ENCODE measurements around the gene NDC1. TPM values are rescaled to one million over a fixed set of nuclear protein-coding genes. Genes with fewer than 3 reads are reported as not detected.

The NDC1 gene
- total RNA-seq, 1 donor from 2014 or later: 94.3 TPM

DNA sequence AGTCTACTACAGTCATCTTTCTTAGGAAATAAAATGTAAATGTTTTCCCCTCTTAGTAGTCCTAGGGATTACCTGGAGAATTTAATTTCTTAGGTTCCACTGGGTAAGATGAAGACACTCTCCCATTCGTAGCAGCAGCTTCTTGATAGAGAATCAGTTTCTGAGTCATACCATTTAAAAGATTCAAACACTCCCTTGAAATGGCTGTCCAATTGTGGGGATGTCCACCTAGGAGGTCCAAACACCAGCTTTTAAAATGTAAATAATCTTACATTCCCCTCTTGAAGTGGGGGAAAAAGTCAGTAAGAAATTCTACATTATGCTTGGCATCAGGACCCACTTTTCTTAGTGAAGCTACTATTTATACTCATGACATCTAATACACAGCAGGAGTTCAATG lies 37.5 kb downstream of the NDC1 start:
- no peak overlapping the region for H2AFZ ChIP-seq (replicated peaks)
- no peak for TF ChIP-seq EZH2phosphoT487 (IDR thresholded peaks at IDR 0.05)
- TF ChIP-seq EZH2 (IDR thresholded peaks at IDR 0.05): no peak
- TF ChIP-seq, protein P1, sequence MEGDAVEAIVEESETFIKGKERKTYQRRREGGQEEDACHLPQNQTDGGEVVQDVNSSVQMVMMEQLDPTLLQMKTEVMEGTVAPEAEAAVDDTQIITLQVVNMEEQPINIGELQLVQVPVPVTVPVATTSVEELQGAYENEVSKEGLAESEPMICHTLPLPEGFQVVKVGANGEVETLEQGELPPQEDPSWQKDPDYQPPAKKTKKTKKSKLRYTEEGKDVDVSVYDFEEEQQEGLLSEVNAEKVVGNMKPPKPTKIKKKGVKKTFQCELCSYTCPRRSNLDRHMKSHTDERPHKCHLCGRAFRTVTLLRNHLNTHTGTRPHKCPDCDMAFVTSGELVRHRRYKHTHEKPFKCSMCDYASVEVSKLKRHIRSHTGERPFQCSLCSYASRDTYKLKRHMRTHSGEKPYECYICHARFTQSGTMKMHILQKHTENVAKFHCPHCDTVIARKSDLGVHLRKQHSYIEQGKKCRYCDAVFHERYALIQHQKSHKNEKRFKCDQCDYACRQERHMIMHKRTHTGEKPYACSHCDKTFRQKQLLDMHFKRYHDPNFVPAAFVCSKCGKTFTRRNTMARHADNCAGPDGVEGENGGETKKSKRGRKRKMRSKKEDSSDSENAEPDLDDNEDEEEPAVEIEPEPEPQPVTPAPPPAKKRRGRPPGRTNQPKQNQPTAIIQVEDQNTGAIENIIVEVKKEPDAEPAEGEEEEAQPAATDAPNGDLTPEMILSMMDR (IDR thresholded peaks at IDR 0.05): no peak
- no peak overlapping the region for H3K27ac Mint-ChIP-seq
- no peaks in the 10 kb centered on the region for H3K36me3 ChIP-seq
- no peak overlapping the region for H3K27ac ChIP-seq
- no peaks in the 10 kb centered on the region for H3K9me3 ChIP-seq (ENCODE audit: low read depth)
- H3K36me3 Mint-ChIP-seq: peaks cover 24% of the 10 kb centered on the region
- H3K27me3 Mint-ChIP-seq (ENCODE audit: insufficient read depth, low read depth): no peaks in the 10 kb centered on the region
- H3K4me3 Mint-ChIP-seq: no peak overlapping the region
- H3K4me1 Mint-ChIP-seq: no peaks in the 10 kb centered on the region
- DNase-seq (ENCODE audit: low spot score): no peak
- no peaks in the 10 kb centered on the region for H3F3A ChIP-seq (ENCODE audit: low read depth)
- no peak overlapping the region for H3K4me2 ChIP-seq
- no peaks in the 10 kb centered on the region for H3K27me3 ChIP-seq
- no peaks in the 10 kb centered on the region for H3K79me2 ChIP-seq (ENCODE audit: low read depth)
- no peak overlapping the region for H3K9ac ChIP-seq
- no peak overlapping the region for H3K4me3 ChIP-seq
- H3K4me1 ChIP-seq: no peaks in the 10 kb centered on the region
- H4K20me1 ChIP-seq (ENCODE audit: low read depth): no peaks in the 10 kb centered on the region
- H3K9me3 Mint-ChIP-seq: no peaks in the 10 kb centered on the region

DNA sequence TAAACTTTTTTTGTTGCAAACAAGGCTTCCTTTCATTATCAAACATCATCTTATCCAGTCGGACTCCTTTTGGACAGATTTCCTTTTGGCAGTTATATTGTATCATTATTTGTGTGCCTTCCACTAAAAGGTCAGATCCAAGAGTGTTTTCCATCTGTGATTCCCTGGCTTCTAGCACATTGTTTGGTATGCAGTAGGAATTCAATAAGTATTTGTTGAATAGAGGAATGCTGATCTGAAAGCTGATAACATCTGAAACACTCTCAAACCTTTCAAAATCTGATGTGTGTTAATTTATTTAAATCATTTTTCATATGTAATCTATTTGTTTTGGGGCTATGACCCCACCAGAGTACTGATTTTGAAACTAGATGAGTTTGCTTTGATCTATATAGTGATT lies 39.0 kb downstream of the NDC1 start:
- Histone ChIP-seq H3F3A (ENCODE audit: low read depth) (no peaks in the 10 kb centered on the region), H3K36me3 (no peaks in the 10 kb centered on the region)
- no peaks in the 10 kb centered on the region for H3K27me3 Mint-ChIP-seq (ENCODE audit: insufficient read depth, low read depth)

DNA sequence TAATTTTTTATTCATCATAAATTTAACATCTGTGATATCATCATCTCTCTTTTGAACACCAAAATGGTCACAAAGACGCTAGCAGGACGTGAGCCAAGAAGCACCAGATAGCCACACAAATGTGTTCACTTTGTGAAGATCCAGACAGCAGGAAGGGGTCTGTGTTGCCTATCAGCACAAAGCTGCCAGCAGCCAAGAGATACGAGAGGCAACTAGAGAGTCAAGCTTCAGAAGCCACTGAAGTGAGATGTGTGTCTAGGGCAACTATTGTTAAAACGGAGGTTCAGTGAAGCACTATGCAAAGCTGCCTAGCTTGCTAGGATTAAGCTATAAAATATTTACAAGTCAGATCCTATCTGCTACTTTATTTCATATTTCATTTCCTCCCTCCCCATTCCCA lies 45.3 kb downstream of the NDC1 start:
- H3K4me2 ChIP-seq: no peak overlapping the region
- no peaks in the 10 kb centered on the region for H4K20me1 ChIP-seq (ENCODE audit: low read depth)
- TF ChIP-seq EZH2phosphoT487 (IDR thresholded peaks at IDR 0.05) (no peak), EZH2 (IDR thresholded peaks at IDR 0.05) (no peak)
- H3K4me1 Mint-ChIP-seq: no peaks in the 10 kb centered on the region
- H3K79me2 ChIP-seq (ENCODE audit: low read depth): no peaks in the 10 kb centered on the region
- H3K9ac ChIP-seq: no peak overlapping the region
- no peaks in the 10 kb centered on the region for H3K9me3 ChIP-seq (ENCODE audit: low read depth)
- no peak overlapping the region for H2AFZ ChIP-seq (replicated peaks)
- no peak overlapping the region for H3K4me3 ChIP-seq
- H3K27me3 Mint-ChIP-seq (ENCODE audit: insufficient read depth, low read depth): no peaks in the 10 kb centered on the region
- no peaks in the 10 kb centered on the region for H3K27me3 ChIP-seq
- H3K9me3 Mint-ChIP-seq: no peaks in the 10 kb centered on the region
- no peak overlapping the region for H3K27ac Mint-ChIP-seq
- H3F3A ChIP-seq (ENCODE audit: low read depth): no peaks in the 10 kb centered on the region
- no peaks in the 10 kb centered on the region for H3K36me3 ChIP-seq
- no peak overlapping the region for H3K27ac ChIP-seq
- H3K36me3 Mint-ChIP-seq: peaks cover 19% of the 10 kb centered on the region
- DNase-seq (ENCODE audit: low spot score): no peak
- H3K4me1 ChIP-seq: no peaks in the 10 kb centered on the region
- no peak overlapping the region for H3K4me3 Mint-ChIP-seq

More for the DNA sequence above, 39.0 kb downstream of the NDC1 start:
- Mint-ChIP-seq H3K27ac (no peak overlapping the region), H3K36me3 (peaks cover 26% of the 10 kb centered on the region), H3K4me3 (no peak overlapping the region), H3K4me1 (no peaks in the 10 kb centered on the region), H3K9me3 (no peaks in the 10 kb centered on the region)
- Histone ChIP-seq H2AFZ (replicated peaks) (no peak overlapping the region), H3K9ac (no peak overlapping the region), H3K79me2 (ENCODE audit: low read depth) (no peaks in the 10 kb centered on the region), H3K4me1 (no peaks in the 10 kb centered on the region), H3K4me2 (no peak overlapping the region), H3K9me3 (ENCODE audit: low read depth) (no peaks in the 10 kb centered on the region), H3K27me3 (no peaks in the 10 kb centered on the region), H3K4me3 (no peak overlapping the region), H3K27ac (no peak overlapping the region), H4K20me1 (ENCODE audit: low read depth) (no peaks in the 10 kb centered on the region)
- DNase-seq (ENCODE audit: low spot score): no peak
- TF ChIP-seq, protein P1 (IDR thresholded peaks at IDR 0.05): no peak
- no peak for TF ChIP-seq EZH2phosphoT487 (IDR thresholded peaks at IDR 0.05)
- TF ChIP-seq EZH2 (IDR thresholded peaks at IDR 0.05): no peak

DNA sequence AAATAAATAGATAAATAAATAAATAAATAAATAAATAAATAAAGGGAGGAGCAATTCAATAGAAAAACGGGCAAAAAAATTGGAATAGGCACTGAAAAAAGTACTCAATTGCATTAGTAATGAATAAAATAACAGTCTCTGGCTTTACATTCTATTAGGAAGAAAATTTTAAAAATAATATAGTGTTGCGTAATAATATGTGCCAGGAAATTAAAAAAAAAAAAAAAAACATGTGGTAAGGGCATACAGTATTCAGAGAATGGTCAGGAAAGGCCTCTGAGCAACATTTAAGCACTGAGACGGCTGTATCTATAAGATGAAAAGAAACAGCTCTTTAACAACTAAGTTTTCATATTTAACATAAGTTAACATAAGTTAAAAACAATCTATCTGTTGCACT lies 50.4 kb downstream of the NDC1 start:
- H3K27me3 ChIP-seq: no peaks in the 10 kb centered on the region
- Mint-ChIP-seq H3K36me3 (peaks cover 18% of the 10 kb centered on the region), H3K27ac (no peak overlapping the region), H3K4me1 (no peaks in the 10 kb centered on the region), H3K9me3 (no peaks in the 10 kb centered on the region), H3K4me3 (no peak overlapping the region), H3K27me3 (ENCODE audit: insufficient read depth, low read depth) (no peaks in the 10 kb centered on the region)
- no peaks in the 10 kb centered on the region for H3K4me1 ChIP-seq
- H3K79me2 ChIP-seq (ENCODE audit: low read depth): no peaks in the 10 kb centered on the region
- no peak overlapping the region for H2AFZ ChIP-seq (replicated peaks)
- no peak overlapping the region for H3K9ac ChIP-seq
- DNase-seq (ENCODE audit: low spot score): no peak
- no peaks in the 10 kb centered on the region for H3F3A ChIP-seq (ENCODE audit: low read depth)
- H3K4me2 ChIP-seq: no peak overlapping the region
- H3K36me3 ChIP-seq: no peaks in the 10 kb centered on the region
- no peaks in the 10 kb centered on the region for H3K9me3 ChIP-seq (ENCODE audit: low read depth)
- no peak overlapping the region for H3K4me3 ChIP-seq
- no peaks in the 10 kb centered on the region for H4K20me1 ChIP-seq (ENCODE audit: low read depth)
- no peak overlapping the region for H3K27ac ChIP-seq
- TF ChIP-seq, protein P1 (IDR thresholded peaks at IDR 0.05): no peak
- TF ChIP-seq EZH2phosphoT487 (IDR thresholded peaks at IDR 0.05): no peak
- no peak for TF ChIP-seq EZH2 (IDR thresholded peaks at IDR 0.05)
